Stimulated activated CD4-positive, alpha-beta T cell treated with anti-CD3 and anti-CD28 coated beads, Interleukin-1b, Interleukin-23, amount 100 ng/mL, for 24 hours (primary cell): Measurements from ENCODE around the gene C12orf43.

Experiments used
- DNase-seq, 4 experiments: peaks; one replicate each; pipeline ENCODE4 v3.0.0-alpha.2; 2020; ENCODE audit warnings: low read depth in 4 of 4, low spot score in 1 of 4

C12orf43 gene

DNA sequence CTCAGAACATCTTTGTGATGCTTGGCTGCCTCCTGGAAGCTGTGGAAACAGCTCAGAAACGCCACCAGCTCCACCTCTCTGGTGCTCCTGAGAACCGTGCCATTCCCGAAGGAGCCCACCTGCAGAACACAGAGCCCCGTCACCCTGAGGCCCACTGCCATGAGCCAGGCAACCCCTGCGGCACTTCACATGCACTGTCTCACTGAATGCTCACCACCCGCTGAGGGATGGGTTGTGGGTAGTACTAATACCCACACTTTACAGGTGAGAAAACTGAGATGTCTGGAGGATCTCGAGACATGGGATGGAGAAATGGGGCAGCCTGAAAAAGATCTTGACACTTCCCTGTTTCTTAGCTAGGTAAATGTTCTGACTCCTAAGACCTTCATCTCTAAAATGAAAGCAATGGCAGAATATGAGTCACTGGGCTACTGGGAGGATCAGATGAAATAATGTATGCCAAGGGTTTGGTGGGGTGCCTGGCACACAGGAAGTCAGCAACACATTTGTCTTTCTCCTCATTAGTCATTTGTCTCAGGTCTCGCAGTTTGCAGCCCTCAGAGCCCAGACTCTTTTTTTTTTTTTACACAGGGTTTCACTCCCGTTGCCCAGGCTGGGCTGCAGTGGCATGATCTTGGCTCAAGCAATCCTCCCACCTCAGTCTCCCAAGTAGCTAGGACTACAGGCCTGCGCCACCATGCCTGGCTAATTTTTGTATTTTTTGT lies 17.5 kb upstream of the C12orf43 start:
- DNase-seq: peak in 2 of 4 experiments; percentile 20 to 50

DNA sequence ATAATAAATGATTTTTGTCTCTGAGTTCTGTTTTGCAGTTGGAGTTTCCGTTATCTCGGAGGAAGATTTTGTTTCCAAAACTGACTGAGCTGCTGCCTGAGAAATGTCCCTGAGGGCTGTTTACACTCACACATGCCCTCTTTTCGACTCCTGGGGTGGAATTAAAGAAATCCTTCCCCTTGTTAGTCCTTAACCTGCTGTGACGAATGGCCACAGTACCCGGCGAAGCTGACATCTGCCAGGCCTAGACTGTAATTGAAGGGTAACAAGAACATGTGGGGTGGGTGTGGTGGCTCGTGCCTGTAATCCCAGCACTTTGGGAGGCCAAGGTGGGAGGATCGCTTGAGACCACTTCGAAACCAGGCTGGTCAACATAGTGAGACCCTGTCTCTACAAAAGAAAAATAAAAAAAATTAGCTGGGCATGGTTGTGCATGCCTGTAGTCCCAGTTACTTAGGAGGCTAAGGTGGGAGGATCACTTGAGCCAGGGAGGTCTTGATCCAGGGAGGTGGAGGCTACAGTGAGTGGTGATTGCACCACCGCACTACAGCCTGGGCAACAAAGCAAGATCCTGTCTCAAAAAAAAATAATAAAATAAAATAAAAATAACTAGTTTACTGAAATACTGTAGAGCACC lies 14.4 kb upstream of the C12orf43 start:
- no peak for DNase-seq

- no peak for DNase-seq
These were observed 10.2 kb upstream of the C12orf43 start for GRCh38 chr12:121026274-121027045.

GRCh38 chr12:121025442-121026226 lies 9.3 kb upstream of the C12orf43 start:
- no peak for DNase-seq

GRCh38 chr12:121023799-121024198 lies 7.5 kb upstream of the C12orf43 start:
- DNase-seq: no peak

- DNase-seq: no peak
These were observed 6.4 kb upstream of the C12orf43 start for GRCh38 chr12:121022713-121023112.

DNA sequence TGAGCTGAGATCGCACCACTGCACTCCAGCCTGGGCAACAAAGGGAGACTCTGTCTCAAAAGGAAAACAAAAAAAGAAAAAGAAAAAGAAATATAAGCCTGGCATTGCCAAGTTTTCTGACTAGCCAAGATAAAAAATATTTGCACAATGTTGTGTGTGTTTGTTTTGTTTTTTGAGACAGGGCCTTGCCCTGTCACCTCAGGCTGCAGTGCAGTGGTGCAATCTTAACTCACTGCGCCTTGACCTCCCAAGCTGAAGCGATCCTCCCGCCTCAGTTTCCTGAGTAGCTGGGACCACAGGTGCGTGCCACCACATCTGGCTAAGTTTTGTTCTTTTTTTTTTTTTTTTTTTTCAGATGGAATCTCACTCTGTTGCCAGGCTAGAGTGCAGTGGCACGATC lies 5.5 kb upstream of the C12orf43 start:
- DNase-seq: no peak

DNA sequence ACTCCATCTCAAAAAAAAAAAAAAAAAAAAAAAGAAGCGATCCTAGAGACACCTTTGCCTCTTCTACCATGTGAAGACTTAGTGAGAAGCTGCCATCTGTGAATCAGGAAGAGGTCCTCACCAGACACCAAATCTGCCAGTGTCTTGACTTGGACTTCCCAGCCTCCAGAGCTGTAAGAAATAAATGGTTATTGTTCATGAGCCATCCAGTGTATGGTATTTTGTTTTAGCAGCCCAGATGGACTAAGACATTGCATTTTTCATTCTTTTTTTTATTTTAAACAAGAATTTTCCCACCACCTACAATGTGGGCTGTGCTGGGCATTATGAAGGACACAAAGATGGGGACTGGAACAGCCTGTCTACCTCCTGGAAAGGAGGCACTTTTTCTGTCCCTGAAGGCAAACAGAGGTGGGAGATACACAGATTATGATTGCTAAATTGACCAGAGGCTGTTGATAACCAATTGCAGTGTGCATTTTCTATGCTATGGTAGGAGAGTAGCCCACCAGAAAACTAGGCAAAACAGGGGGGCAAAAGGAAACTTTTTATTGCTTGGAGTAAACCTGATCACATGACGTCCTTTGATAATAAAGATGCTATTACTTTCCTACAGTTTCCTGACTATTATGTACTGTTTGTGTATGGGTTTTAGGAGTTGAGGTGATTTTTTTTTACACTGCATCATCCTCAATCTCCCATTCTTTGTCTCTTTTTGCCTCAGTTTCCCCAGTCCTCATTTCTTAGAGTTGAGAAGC lies 2.8 kb upstream of the C12orf43 start:
- DNase-seq: no peak

DNA sequence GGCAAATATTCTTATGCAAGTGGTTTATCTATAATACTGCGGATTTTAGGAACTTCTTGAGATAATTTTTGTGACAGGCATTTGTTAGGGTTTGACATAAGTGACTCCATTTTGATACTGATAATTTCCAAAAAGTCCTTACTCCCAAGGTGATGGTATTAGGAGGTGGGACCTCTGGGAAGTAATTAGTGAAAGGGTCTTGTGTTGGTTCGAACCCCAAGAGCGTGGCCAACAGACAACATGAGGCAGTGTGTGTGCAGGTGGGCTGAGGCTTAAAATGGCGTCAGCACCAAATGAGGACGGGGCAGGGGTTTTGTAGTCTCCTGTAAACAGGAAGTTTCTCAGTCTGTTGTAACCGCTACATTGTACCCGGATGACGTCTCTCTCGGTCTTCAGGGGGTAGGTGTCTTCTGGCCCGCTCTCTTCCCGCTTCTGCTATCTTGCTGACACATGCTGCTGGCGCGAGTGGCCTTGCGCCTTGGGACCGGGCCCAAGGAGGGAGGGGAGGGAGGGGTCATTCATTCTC lies 1.7 kb upstream of the C12orf43 start:
- DNase-seq: no peak

- DNase-seq: no peak
These were observed 2.6 kb downstream of the C12orf43 start for GRCh38 chr12:121013715-121014114.

- DNase-seq: no peak
These were observed 4.5 kb downstream of the C12orf43 start for GRCh38 chr12:121011820-121012219.

DNA sequence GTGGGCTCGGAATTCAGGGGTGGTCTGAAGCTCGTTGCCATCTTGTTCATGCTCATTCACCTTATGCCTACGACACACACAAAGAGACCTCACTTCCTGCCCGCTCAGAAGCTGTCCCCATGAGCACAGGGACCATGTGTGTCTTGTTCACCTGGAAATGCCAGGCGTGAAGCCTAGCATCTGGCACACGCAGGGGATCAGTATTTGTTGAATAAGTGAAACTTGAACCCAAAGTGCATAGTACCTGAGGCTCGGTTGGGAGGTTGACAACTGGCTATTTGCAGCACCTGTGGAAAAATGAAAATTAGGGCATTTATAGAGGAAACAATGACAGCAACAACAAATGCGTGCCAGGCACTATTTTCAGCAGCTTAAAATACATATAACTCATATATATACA lies 5.4 kb downstream of the C12orf43 start:
- DNase-seq: no peak

DNA sequence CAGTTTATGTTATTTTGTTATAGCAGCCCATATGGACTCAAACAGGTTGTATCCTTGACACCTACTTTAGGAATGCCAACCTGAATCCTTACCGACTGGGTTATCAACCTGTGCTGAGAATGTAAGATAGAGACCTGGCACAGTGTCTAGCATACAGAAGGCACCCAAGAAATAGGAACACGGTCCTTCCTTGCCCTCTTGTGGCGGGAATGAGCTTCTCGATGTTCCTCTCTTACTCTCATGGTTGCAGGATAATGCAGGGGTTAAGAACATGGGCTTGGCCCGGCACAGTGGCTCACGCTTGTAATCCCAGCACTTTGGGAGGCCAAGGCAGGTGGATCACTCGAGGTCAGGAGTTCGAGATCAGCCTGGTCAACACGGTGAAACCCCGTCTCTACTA lies 6.5 kb downstream of the C12orf43 start:
- DNase-seq: no peak

DNA sequence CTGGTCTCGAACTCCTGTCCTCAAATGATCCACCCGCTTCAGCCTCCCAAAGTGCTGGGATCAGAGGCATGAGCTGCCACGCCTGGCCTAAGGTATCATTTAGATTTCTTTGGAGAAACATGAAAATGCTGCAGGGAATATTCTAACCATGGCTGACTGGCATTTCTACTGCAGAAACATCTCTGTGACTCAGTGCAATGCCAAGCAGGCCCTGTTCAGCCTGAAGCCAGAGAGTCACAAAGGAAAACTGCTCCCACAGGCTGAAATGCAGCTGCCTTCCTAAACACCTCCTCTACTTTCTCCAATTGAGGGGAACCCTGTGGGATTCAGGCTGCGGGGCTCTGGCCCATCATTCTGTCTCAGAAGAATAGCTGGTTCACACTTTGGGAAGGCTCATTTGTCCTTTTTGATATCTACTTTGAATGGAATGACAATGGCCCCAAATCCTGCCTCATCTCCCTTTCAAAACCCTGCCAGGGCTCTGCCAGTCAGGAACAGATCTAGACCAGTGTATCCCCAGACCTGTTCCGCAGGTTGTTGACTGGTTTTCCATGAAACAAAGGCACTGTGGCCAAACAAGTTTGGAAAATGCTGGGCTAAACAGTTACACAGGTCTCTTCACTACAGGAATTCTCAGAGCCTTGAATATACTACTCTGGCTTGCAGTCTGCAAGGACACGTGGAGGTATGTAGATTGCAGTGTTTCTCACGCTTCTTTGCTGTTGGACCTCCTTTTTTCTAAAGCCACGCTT lies 7.8 kb downstream of the C12orf43 start:
- no peak for DNase-seq

DNA sequence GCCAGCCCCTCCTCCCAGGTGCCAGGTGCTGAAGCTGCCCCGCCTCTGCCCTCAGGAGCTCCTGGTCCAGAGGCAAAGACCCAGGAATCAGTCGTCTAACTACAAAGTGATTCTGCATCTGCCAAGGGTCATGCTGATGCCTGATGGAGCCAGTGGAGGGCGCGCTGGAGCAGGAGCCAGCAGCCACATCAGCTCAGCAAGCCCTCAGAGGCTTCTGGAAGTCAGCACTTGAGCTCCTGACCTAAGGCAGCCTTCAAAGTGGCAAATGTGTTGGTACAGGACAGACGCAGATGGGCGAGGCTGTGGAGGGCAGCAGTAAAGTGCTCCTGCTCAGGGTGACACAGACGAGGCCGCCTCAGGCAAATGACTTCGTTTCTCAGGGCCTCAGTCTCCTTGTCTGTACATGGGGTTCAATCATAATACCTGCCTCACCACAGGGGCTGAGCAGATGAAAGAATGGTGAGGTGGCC lies 10.9 kb downstream of the C12orf43 start:
- peak in 3 of 4 experiments; percentile 9 to 30 (median 29) for DNase-seq

DNA sequence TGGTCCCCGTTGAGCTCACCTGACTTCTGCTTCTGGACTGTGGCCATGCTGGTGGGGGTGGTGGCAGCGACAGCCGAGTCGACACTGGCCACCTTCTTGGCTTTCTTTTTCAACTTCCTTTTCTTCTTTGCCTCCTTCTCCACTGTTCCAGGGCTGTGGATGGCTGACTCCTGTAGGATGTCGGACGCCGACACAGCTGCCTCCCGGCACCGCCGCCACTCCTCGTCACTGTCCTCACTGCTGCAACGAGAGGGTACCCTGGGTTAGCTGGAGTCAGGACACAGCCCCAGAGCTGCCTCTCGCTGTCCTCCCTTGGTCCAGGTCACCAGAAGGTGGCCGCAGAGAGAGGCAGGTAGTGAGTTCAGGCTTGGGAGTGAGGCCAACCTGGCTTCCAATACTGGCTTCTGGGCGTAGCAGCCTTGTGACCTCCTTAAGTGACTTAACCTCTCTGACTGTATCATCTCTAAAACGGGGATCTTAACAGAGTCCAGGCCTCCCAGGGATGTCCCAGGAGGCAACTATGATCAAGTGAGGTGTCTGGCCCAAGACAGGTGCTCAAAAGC lies 12.0 kb downstream of the C12orf43 start:
- DNase-seq: no peak

DNA sequence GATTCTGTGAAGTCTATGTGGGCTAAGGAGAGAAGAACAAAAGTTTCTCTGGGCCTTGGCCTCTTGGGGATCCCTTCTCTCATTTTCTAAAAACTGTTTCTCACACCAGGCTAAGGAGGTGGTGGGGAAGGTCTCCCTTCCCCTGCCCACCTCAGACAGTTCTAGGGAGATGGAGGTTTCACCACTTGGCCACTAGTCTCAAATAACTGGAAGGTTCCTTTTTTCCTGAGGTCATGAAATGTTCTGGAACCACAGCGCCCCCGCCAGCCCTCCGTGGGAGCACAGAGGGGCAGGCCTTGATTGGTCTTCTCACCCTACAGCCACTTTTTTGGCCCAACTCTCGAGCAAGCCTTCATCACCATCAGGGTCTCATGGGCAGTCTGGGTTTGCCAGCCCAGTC lies 12.6 kb downstream of the C12orf43 start:
- no peak for DNase-seq

DNA sequence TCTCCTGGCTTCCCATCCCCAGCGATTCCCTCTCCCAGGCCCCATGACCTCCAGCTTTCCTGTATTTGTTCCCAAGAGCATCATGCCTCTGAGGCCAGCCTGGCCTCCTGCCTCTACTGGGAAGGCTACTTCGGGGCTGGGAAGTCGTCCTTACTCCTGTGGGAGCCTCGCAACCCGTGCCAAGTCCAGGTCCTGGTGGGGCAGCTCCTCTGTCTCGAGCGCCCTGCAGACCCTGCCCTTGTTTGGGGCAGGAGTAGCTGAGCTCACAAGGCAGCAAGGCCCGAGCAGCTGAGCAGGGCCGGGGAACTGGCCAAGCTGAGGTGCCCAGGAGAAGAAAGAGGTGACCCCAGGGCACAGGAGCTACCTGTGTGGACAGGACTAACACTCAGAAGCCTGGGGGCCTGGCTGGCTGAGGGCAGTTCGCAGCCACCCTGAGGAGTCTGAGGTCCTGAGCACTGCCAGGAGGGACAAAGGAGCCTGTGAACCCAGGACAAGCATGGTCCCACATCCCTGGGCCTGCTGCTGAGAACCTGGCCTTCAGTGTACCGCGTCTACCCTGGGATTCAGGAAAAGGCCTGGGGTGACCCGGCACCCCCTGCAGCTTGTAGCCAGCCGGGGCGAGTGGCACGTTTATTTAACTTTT lies 14.3 kb downstream of the C12orf43 start:
- DNase-seq: no peak

DNA sequence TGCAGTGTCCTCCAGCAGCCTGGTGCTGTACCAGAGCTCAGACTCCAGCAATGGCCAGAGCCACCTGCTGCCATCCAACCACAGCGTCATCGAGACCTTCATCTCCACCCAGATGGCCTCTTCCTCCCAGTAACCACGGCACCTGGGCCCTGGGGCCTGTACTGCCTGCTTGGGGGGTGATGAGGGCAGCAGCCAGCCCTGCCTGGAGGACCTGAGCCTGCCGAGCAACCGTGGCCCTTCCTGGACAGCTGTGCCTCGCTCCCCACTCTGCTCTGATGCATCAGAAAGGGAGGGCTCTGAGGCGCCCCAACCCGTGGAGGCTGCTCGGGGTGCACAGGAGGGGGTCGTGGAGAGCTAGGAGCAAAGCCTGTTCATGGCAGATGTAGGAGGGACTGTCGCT lies 15.2 kb downstream of the C12orf43 start:
- DNase-seq: no peak
